ENCODE results near the gene CCT6A.
"Not testable (repeated sequence)": the region's sequence is repeated elsewhere in the genome, so short reads cannot be mapped to it uniquely, and the experiment has no call there.

CCT6A gene

DNA sequence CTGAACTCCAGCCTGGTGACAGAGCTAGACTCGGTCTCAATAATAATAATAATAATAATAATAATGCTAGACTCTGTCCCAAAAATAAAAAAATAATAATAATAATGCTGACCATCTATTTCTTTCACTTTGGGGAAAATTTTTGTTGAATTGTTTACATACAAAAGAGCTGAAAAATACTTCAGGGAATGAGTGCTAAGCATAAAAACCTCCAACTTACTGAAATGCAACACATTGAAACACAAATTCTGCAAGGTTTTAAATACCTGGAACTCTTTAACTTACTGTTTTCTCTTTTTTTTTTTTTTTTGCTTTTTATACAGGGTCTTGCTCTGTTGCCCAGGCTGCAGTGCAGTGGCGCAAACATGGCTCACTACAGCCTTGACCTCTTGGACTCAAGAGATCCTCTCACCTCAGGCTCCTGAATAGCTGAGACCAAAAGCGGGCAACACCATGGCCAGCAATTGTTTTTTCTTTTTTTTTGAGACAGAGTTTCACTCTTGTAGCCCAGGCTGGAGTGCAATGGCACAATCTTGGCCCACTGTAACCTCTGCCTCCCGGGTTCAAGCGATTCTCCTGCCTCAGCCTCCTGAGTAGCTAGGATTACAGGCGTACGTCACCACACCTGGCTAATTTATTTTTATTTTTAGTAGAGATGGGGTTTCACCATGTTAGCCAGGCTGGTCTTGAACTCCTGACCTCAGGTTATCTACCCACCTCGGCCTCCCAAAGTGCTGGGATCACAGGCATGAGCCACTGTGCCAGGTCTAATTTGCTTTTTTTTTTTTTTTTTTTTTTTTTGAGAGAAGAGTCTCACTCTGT is 46.8 kb downstream of the CCT6A start:
- not testable (repeated sequence) for DNase-seq (ENCODE audit: low read depth)

DNA sequence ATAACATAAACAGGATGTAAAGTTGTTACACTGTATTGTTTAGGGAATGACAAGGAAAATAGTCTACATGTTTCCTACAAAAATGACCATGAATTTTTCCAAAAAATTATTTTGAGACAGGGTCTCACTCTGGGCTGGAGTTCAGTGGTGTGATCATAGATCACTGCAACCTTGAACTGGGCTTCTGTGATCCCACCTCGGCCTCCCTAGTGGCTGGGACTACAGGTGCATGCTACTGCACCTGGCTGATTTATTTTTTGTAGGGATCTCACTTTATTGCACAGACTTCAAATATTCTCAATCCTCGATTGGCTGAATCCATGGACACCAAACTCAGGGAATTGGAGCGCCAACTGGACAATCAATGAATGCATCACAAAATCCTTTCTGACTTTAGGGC is 48.1 kb downstream of the CCT6A start:
- no peak for DNase-seq (ENCODE audit: low read depth)

- not testable (repeated sequence) for DNase-seq (ENCODE audit: low read depth)
Observed at GRCh38 chr7:56104138-56104537, 52.6 kb downstream of the CCT6A start.

DNA sequence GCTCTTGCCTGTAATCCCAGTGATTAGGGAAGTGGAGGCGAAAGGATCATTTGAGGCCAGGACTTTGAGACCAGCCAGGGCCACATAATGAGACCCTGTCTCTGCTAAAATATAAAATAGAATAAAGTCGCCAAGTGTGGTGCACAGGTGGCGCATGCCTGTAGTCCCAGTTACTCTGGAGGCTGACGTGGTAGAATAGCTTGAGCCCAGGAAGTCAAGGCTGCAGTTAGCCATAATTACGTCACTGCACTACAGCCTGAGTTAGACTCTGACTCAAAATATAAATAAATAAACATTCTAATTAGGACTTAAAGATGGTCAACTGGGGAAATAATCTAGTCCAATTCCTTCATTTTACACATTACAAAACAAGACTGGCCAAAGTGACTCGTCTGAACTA is 53.9 kb downstream of the CCT6A start:
- peak; percentile 40 for DNase-seq (ENCODE audit: low read depth)

GRCh38 chr7:56106108-56107073 is 54.8 kb downstream of the CCT6A start, which contains the start of gene CHCHD2:
CHCHD2 (minus strand) TSS chr7:56106476; CDS start chr7:56106413, 63 bp downstream.
- DNase-seq (ENCODE audit: low read depth), result peak; percentile 97

GRCh38 chr7:56107954-56108258 is 56.3 kb downstream of the CCT6A start:
- no peak for DNase-seq (ENCODE audit: low read depth)

DNA sequence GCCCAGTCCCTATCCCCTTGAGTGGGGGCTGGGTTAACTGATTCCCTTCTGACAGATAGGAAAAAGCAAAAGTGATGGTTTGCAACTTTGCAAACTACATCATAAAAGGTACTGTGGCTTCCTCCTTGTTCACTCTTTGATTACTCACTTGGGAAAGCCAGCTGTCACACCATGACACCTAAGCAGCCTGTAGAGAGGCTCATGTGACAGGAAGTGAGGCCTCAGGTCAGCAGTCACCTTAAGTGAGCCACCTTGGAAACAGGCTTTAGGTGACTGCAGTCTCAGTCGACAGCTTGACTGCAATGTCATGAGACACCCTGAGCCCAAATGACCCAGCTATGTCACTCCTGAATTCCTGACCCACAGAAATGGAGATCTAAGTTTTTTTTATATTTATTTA is 59.0 kb downstream of the CCT6A start:
- DNase-seq (ENCODE audit: low read depth), result no peak

DNA sequence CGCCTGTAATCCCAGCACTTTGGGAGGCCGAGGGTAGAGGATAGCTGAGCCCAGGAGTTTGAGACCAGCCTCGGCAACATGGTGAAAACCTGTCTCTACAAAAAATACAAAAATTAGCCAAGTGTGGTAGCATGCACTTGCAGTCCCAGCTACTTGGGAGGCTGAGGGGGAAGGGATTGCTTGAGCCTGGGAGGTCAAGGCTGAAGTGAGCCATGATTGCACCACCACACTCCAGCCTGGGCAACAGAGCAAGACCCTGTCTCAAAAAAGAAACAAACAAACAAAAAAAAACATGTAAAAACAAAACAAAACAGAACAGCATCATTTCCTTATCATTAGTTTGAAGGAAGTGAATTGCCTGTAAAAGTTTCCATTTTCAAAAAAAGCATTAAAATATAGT is 60.7 kb downstream of the CCT6A start:
- DNase-seq (ENCODE audit: low read depth), result not testable (repeated sequence)
